ENCODE measurements around the gene OGFOD3.
"Not testable (repeated sequence)": the region's sequence is repeated elsewhere in the genome, so short reads cannot be mapped to it uniquely, and the experiment has no call there.

Gene OGFOD3, protein sequence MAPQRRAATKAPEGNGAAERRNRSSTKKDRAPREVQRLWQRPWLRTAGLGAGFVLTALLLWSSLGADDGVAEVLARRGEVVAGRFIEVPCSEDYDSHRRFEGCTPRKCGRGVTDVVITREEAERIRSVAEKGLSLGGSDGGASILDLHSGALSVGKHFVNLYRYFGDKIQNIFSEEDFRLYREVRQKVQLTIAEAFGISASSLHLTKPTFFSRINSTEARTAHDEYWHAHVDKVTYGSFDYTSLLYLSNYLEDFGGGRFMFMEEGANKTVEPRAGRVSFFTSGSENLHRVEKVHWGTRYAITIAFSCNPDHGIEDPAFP

DNA sequence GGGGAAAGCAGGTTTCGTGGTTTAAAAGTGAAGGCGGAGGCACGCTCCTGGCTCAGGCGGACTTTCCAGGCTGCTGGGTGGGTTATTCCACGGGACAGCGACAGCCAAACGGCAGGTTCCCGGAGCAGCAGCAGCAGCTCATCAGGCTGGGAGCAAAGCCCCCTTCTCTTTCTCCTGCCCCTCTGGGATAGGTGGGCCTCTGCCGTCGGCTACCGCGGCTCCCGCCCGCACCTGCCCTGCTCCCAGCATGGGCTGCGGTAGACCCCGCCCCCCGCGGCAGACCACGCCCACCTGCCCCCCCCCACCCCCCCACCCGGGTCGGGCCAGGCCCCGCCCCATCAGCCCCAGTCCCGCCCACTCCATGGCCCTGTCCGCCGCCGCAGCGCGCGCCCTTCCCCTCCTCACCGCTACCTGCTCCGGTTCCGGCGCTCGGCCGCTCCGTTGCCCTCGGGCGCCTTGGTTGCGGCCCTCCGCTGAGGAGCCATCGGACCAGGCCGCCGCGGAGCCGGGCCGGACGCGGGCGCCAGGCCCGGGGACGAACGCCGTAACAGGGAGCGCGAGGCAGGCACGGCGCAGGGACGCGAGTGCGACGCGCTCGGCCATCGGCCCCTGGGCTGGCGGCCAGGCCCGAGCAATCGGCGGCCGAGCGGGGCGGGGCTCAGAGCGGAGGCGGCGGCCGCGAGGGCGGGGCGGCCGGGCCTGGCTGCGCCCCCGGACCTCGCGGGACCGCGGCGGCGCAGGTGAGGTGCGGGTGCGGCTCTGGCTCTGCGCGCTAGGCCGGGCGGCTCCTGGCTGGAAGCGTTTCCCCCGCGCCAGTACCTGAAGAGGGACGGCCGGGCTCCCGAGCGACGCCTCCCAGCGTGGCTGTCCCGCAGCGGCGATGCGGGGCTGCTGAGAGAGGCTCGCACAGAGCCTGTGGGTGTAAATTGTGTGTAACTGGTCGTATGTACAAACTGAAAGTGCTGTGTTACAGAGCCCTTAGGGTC, at the start of gene OGFOD3, which contains the start of gene HEXD:
Gene OGFOD3, minus strand, starts transcription at position 586 of the 986 bp plus-strand sequence. Its CDS starts 101 bp downstream, at position 485.
Gene HEXD, plus strand, starts transcription at position 347 of the 986 bp plus-strand sequence. CDS start 1,453 bp downstream, outside the sequence.
- DNase-seq: peak; percentile 90

DNA sequence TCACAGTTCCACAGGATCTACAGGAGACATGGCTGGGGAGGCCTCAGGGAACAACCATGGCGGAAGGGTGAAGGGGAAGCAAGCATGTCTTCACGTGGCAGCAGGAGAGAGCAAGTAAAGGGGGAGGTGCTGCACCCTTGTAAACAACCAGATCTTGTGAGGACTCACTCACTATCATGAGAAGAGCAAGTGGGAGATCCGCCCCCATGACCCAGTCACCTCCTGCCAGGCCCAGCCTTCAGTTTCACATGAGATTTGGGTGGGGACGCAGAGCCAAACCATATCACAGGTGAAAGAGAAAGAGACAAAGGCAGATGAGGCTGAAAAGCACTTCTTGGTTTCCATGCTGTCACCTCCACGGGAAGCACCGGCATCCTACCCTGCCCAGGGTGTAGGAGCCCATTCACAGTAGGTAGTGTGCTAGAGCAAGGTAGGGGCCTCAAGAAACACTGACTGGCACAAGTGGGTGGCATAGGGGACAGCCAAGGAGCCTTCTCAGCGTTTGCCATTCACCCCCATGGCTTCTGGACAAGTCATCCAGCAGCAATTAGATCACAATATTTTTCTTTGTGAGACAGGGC, 46.7 kb upstream of the OGFOD3 start:
- DNase-seq: no peak

DNA sequence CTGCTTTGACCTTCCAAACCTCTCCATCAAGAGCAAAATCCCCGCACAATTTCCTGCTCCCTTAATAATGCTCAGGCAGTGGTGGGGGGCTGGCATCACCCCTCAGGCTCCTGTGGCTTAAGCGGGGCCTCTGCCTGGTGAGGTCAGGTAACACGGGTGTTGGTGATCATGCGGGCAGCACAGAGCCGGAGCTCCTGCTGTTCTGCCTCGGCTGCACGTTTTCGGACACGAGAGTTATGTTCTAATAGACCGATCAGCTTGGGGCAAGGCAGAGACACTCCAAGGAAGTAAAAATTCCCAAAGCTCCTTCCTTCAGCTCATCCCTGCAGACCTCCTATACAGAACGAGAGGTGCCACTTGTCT, 46.2 kb upstream of the OGFOD3 start:
- DNase-seq: no peak

DNA sequence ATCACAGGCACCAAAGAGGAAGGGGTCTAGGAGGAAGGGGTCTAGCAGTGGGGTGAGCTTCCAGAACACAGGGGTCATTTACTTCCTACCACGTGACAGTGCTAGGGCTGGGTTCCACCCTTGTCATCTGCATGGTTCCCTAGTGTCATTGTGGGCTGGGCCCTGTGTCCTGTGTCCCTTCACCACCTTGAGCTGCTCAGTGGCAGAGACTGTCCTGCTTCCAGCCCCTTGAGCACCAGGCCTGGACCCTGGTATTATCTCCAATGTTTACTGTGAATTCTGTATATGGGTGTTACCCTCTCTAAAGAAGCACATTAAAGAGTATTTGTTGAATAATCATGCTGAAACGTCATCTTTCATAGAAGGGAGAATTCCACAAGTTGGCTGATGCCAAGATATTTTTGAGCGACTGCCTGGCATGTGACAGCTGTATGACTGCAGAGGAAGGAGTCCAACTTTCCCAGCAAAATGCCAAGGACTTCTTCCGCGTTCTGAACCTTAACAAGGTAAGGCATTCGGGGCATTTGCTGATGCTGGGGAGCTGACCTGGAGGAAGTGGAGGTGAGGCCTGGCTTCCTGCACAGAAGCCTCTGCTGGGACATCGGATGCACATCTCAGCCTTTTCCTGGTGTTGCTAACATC, 45.7 kb upstream of the OGFOD3 start:
- DNase-seq: no peak

DNA sequence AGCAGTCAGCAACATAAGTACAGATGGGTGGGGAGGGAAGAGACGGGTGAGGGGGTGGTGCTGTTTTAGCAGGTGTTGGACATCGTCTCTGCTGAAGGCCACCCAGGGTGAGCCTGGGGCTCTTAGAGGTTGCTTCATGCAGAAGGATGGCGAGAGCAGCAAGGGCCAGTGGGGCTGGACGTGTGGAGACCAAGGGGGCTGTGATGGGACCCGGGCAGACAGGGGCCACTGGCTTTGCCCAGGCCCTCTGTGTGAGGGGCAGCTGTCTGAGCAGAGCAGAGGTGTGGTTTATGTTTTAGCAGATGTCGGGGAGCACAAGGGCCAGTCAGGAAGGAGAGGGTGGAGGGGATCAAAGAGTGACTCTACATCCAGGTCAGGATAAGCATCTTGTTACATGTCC, 45.0 kb upstream of the OGFOD3 start:
- DNase-seq: no peak

DNA sequence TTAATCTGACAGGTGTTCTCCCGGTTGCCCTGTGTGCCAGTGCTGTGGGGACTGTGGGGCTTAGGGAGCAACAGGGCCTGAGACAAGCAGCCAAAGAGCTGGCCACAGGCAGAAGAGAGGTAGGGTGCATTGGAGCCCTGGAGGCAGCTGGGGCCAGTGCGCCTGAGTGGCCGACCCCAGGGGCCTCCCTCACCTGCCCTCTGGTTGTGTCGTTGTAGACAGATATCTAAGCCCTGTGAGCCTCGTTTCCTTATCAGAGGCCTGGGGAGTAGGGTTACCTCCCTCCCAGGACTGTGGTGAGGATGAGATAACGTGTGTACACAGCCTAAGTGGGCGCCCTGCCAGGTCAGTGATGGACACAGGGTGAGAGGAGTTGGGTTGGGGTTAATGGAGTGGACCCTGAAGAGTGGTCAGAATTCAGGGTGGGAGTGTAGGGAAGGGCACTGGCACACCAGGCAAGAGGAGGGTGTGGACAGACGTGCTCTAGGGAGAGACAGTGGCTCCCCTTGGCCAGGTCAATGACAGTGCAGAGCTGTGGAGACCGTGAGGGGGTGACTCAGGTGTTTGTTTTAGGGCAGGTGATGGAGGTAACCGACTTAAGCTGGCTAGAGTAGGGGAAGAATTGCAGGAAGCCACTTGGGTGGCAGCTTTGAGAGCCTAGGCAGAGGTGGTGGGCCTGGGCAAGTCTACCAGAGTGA, 43.6 kb upstream of the OGFOD3 start:
- no peak for DNase-seq

DNA sequence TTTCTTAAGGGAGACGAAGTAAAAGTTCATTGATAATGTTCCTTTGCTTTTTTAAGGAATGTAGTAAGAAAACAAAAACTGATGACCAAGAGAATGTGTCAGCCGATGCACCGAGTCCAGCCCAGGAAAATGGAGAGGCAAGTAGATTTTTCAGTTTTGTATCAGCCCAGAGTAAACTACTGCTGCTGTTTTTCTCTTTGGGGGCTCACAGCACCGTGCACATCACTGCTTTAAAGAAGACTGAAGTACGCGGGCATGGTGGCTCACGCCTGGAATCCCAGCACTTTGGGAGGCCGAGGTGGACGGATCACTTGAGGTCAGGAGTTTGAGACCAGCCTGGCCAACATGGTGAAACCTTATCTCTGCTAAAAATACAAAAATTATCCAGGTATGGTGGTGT, 41.5 kb upstream of the OGFOD3 start:
- DNase-seq: not testable (repeated sequence)

DNA sequence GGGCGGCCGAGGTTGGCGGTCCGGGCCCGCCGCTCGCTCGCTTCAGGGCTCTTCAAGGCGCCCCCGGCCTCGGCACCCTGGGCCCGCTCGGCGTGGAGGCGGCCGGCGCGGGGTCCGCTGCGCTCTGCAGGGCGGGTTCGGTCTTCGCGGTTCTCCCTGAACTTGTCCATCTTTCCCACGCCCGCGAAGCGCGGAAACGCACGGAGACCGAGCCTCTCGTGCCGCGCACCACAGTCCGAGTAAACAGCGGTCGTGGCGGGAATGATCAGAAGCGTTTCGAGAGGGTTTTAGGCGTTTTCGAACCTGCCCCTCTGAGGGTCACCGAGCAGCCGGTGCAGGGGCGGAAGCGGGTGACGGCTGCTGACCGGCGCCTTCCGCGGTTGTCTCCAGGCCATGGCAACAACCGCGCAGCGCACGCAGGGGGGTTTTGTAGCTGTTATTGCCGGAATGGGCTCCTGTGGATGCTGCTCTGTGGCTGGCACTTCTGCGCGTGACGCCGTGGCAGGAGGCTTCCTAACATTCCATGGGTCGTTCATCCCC, 40.6 kb upstream of the OGFOD3 start:
- peak; percentile 49 for DNase-seq

DNA sequence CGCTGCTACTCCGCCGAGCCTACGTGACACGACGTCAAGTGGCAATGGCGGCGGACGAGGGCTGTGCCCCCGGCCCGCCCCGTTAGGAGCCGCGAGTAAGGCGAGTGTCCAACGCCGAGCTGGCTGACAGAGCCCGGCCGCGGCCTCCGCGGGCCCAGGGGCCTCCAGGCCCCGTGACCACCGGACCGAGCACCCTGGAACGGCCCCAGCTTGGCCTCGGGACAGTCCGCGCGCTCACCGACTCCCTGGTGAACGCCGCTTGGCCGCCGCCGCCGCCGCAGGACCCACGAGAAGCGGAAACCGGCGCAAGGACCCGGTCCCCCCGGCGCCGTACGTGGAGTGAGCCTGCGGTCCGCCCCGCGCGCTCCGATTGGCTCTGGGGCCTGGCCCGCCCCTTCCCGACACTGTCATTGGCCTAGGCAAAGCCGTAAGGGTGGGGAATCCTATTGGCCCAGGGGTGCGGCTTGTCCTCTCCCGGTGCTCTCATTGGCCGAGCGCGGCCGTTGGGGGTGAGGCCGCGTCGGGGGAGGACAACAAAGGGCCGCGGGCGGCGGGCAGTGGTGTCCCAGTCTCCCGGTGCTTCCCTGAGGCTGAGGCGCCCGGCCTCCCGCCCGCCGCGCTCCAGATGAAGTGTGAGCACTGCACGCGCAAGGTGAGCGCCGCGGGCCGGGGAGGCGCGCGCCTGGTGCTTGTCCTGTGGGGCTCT, 39.9 kb upstream of the OGFOD3 start, which contains the start of gene NARF:
Gene NARF, plus strand, starts transcription at position 563 of the 706 bp plus-strand sequence. Its CDS starts 63 bp downstream, at position 626.
- DNase-seq: peak; percentile 100

DNA sequence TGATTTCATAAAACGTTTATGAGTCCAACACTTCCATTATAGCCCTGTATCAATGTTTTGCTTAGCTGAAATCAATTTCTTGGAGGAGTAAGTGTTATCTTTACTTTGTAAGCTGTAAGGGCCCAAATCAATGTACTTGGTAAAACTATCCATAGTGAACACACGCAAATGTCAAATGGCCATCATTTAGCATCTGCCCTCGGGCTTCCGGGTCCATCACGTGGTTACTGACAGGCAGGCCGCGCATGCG, 39.5 kb upstream of the OGFOD3 start:
- peak; percentile 98 for DNase-seq

DNA sequence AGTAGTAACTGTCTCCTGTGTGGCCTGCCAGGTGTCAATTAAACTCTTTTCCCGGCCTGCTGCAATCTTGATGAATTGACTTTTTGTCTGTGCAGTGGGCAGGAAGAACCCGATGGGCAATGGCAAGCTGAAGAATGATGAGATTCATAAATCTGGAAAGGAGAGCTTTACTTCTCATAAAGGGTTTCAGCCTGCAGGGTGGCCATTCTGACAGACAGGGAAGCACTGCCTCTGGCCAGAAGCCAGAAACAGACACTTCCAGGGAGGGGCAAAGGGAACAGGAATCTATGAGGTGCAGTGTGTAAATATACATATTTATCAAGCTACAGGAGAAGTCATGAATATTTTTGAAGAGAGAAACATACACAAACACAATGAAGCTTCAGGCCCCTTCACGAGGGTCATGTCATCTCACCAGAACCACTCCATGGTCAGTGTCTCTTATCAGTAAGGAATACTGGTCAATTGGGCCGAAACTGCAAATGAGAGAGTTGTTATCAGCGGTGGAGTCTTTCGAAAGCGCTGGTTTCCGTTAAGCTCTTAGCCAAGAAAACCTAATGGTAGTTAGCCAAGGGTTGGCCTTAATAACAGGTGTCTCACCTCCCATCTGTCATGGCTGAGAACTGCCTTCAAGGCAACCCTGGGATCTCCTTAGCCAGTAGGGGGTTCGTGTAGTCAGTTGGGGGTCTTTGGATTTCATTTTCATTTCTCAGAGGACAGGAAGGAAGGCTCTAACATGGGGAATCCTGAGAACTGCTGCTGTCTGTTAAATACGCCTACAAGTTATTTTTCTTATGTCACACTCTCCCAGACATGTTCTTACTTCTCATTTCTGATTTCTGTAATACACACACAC, 38.9 kb upstream of the OGFOD3 start:
- DNase-seq: peak; percentile 53

DNA sequence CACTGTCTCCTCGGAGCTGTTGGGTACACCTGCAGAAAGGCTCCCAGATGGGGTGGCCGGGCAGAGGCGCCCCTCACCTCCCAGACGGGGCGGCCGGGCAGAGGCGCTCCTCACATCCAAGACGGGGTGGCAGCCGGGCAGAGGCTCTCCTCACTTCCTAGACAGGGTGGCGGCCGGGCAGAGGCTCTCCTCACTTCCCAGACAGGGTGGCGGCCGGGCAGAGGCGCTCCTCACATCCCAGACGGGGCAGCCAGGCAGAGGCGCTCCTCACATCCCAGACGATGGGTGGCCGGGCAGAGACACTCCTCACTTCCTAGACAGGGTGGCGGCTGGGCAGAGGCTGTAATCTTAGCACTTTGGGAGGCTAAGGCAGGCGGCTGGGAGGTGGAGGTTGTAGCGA, 35.3 kb upstream of the OGFOD3 start:
- DNase-seq: not testable (repeated sequence)

DNA sequence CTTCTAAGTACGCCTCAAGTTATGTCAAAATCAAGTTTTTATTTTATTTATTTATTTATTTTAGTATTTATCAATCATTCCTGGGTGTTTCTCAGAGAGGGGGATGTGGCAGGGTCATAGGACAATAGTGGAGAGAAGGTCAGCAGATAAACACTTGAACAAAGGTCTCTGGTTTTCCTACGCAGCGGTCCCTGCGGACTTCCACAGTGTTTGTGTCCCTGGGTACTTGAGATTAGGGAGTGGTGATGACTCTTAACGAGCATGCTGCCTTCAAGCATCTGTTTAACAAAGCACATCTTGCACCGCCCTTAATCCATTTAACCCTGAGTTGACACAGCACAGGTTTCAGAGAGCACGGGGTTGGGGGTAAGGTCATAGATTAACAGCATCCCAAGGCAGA, 34.8 kb upstream of the OGFOD3 start:
- DNase-seq: peak; percentile 67

DNA sequence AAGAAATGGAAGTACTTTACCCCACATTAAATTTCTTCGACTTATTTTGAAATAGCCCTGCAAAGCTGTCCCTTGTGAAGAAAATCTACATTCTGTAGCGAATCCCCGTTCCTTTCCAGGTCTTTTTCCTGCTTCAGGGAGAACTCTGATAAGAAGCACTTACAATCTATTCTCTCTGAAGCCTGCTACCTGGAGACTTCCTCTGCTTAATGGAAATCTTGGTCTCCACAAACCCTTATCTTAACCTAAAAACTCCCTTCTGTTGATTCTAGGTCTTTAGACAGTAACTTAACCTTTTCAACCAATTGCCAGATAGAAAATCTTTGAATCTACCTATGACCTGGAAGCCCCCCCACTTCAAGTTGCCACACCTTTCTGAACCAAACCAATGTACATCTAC, 33.8 kb upstream of the OGFOD3 start:
- DNase-seq: no peak

DNA sequence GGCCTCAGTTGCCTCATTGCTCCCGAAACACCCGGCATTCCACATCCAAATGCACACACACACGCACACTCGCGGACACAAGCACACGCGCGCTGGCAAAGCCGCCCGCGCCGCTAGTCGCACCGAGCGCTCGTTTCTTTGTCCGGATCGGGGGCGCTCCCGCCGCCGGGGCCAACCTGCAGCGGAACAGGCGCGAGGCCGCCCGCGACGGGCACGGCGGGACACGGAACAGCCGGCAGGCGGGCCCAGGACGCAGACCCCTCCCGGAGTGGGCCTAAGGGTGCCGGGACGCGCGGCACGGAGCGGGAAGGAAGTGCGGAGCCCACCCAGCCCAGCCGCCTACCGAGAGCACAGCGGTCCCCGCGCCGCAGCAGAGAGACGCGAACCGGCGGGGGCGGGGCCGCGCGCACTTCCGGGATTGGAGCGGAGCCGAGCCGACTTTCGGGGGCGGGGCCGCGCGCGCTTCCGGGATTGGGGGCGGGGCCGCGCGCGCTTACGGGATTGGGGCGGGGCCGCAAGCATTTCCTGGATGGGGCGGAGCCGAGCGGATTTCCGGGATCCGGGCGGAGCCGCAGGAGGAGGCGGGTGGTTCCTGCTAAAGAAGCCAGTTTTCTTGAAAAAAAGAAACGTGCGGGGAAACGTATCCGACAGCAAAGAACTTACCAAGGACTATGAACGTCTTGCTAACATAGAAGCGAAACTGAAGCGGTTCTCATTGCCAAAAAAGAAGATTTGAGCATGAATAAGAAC, 32.1 kb upstream of the OGFOD3 start, which contains the start of gene CYBC1:
Gene CYBC1, minus strand, starts transcription at position 396 of the 750 bp plus-strand sequence. CDS start 1,498 bp downstream, outside the sequence.
- DNase-seq: peak; percentile 95

DNA sequence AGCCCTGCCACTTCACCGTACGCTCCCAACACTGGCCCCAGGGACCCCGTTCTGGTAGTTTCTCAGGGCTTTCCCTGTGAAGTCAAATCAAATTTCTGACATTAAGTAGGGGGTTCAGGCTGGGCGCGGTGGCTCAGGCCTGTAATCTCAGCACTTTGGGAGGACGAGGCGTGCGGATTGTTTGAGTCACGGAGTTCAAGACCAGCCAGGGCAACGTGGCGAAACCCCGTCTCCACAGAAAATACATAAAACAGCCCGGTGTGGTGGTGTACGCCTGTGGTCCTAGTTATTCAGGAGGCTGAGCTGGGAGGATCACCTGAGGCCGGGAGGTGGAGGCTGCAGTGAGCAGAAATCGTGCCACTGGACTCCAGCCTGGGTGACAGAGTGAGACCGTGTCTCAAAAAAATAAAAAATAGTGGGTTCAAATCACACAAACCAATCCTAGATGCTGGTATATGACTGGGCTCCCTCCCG, 31.5 kb upstream of the OGFOD3 start:
- no peak for DNase-seq

DNA sequence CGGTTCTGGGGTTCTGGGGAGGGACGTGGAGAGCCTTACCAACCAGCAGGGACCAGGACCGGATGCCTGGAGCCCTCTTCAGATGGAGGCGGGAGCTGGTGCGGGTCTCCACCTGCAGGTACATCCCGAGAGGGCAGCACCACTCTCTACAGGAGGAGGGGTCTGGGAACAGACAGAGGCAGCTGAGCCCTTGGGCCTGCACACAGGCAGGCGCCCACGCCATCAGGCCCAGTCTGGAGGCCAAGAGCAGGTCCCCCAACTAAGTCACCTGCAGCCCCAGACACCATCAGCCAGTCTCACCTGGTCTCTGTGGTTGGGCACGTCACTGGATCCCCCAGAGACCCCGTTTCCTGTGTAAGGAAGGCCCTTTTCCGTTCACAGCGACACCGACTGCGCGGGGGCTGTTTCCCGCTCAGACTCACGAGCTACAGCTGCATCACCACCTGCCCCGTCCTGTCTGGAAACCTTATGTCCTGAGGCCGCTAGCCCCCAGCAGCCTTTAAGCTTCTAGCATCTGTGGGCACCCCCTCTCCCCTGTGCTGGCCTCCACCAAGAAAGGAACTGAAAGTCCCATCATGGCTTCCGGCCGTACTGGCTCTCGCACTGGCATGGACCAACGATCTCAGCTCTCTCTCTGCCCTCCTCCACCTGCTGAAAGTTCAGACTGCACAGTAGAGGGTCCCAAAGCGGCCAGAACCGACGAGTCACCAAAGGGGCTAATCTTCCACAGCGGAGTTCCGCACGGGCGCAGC, 30.9 kb upstream of the OGFOD3 start:
- DNase-seq: no peak

DNA sequence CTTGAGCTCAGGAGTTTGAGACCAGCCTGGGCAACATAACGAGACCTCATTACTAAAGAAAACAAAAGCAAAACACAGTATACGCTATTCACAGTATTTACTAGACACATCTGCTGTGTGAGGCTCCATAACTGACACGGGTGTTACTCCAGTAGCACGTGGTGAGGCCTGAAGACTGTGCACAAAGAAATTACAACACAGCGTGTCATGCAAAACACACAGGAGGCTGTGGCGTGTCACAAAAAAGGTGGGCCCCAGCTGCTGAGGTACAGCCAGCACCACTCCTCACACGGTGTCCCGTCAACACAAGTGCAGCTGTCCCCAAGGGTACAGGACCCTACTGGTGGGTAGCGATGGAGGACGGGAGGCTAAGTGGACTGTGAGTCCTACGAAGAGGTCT, 29.5 kb upstream of the OGFOD3 start:
- DNase-seq: no peak

DNA sequence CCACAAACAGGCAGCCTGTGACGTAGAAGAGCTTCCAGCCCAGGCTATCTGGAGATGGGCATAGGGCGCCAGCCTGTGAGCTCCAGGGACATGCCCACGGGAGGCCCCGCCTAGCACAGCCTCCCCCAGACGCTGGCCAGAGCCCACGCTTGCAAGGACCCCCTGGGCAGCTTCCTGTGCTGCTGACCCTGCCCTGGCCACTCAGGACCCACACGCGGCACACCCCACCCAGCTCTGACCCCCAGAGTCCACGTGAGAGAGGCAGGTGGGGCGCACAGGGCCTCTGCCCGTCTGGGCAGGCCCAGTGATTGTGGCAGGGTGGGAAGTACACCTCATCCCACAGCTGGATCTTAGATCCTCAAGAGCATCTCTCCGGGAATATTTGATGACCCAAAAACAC, 28.3 kb upstream of the OGFOD3 start:
- no peak for DNase-seq
